GM12891 (cell line): ENCODE results near the gene CGB8.
"Not testable (repeated sequence)": the region's sequence is repeated elsewhere in the genome, so short reads cannot be mapped to it uniquely, and the experiment has no call there.

ENCODE experiments used
- PAX5 ChIP-seq: IDR thresholded peaks from 2 replicates; pipeline ENCODE4 v1.6.1; 2011; ENCODE audit warnings: low read length, moderate library complexity, mild to moderate bottlenecking; ENCODE audit not compliant: insufficient read depth, severe bottlenecking
- POLR2A ChIP-seq: IDR thresholded peaks from 2 replicates; pipeline ENCODE4 v1.6.1; 2011; ENCODE audit warnings: low read depth, low read length, control low read depth
- POLR2AphosphoS5 ChIP-seq: IDR thresholded peaks from 2 replicates; pipeline ENCODE4 v1.6.1; 2011; ENCODE audit warnings: low read depth, low read length, control low read depth
- POU2F2 ChIP-seq: IDR thresholded peaks from 2 replicates; pipeline ENCODE4 v1.6.1; 2011; ENCODE audit warnings: low read depth, mild to moderate bottlenecking, control low read depth, low read length, moderate library complexity
- SPI1 ChIP-seq: IDR thresholded peaks from 2 replicates; pipeline ENCODE4 v1.6.1; 2011; ENCODE audit warnings: low read depth, low read length, control low read depth
- TAF1 ChIP-seq: IDR thresholded peaks from 2 replicates; pipeline ENCODE4 v1.6.1; 2011; ENCODE audit warnings: low read depth, low read length, control low read depth

DNA sequence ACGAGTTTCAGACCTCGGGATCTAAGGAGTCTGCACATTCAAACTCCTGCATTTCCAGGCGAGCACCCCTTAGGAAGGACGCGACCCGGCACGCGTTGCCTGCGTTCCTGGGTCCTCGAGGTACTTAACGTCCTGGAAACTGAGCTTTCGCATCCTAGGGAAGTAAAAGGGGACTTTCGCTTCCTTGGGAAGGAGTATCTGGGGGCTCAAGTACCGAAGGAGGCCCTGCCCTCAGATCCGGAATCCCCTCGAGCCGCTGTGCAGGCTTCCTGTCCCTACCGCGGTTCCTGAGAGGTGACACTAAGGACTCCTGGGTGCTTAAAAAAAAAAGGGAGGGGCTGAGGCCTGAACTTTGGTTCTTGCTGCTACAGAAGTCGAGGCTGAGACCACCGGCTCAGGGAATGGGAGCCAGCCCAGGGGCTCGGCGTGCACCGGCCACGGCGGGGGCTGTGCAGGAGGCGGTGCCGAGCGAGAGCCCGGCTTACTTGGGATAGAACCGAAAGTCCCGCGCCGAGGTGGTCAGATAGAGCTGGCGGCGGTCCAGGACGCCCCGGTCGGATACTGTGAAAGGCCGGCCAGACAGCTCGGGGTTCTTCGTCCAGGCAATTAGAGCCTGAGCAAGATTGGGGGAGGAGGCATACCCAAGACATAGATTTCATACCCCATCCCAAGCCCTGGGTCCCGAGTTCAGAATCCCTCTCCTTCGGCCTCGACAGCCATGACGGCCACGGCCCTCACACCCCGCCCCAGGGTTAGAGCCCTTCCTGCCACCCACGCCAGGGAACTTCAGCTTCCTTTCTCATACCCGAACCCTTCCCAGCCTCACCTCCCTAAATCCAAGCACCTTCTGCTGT lies 30.3 kb downstream of the CGB8 start:
- TF ChIP-seq TAF1, POLR2A, PAX5, POLR2AphosphoS5, SPI1, POU2F2: not testable (repeated sequence)
